NCI-H446 treated with DMSO at 0.1 percent for 48 hours (cell line): ENCODE results near the gene DISC1.
"Not testable (repeated sequence)": the region's sequence is repeated elsewhere in the genome, so short reads cannot be mapped to it uniquely, and the experiment has no call there.

ENCODE experiments used
- DNase-seq: peaks from one replicate; lab custom pipeline; 2025; lab: John Stamatoyannopoulos, UW

Gene DISC1

DNA sequence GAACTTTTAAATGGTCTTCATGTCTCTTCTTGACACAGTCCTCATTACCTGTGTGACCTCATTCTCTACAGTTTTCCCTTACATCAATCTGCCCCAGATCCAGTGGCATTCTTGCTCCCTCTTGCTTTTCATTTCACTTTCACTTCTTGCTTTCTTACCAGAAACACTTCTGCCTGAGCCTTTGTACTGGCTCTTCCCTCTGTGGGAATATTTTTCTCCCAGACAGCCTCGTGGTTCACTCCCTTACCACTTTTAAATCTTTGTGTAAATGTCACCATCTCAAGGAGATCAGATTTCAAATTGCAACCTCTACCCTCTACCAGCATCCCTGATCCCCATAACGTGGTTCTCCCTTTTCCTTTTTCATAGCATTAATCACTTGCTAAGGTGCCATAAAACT, 73.2 kb downstream of the DISC1 start:
- no peak for DNase-seq

DNA sequence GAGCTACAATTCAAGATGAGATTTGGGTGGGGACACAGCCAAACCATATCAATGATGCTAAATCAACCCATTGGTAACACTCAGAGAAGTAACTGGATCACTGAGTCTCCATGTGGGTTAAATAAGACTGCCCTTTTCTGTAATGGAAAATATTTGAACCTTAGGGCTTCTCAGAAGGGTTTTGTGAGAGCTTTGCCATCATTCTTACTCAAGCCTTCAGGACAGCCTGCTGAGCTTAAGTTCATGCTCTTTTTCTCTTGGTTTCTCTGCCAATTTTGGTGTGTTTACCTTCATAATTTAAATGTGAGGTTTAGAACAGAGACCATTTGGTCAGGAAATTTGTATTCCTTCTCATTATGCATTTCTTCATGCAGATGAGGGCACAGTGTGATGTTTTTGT, 74.7 kb downstream of the DISC1 start:
- DNase-seq, result no peak

DNA sequence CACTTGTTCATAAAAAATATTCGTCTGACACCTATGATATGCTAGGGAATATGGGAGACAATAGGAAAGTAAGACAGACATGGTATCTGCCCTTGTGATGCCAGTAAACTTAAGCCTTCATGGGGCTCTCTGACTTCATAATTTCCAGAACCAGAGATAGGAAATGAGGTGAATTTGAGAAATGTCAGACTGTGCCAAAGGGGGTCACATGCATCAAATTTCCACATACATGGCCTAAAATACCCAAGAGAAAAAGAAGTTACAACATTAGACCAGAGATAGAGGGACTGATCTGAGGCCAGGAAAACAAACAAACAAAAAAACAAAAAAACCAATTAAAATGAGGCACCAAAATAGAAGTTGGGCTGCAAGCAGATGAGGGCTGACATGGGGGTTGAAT, 75.7 kb downstream of the DISC1 start:
- no peak for DNase-seq

DNA sequence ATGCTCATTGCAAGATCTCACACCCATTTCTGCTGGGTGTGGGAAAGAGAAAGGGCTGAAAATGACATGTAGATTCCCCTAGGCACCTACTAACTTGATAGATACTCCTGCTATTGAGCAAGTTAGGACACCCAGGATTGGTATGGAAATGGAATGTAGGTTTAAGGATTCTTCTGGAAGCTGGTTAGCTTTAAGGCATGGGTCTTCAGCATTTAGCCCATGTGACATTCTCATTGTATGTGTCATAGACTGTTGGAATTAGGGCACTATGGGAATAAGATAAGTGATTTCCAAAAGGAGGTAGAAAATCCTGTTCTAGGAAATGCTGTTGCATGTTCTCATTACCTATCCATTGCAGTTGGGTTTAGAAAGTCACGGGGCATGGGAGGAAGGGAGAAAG, 76.2 kb downstream of the DISC1 start:
- DNase-seq, result no peak

DNA sequence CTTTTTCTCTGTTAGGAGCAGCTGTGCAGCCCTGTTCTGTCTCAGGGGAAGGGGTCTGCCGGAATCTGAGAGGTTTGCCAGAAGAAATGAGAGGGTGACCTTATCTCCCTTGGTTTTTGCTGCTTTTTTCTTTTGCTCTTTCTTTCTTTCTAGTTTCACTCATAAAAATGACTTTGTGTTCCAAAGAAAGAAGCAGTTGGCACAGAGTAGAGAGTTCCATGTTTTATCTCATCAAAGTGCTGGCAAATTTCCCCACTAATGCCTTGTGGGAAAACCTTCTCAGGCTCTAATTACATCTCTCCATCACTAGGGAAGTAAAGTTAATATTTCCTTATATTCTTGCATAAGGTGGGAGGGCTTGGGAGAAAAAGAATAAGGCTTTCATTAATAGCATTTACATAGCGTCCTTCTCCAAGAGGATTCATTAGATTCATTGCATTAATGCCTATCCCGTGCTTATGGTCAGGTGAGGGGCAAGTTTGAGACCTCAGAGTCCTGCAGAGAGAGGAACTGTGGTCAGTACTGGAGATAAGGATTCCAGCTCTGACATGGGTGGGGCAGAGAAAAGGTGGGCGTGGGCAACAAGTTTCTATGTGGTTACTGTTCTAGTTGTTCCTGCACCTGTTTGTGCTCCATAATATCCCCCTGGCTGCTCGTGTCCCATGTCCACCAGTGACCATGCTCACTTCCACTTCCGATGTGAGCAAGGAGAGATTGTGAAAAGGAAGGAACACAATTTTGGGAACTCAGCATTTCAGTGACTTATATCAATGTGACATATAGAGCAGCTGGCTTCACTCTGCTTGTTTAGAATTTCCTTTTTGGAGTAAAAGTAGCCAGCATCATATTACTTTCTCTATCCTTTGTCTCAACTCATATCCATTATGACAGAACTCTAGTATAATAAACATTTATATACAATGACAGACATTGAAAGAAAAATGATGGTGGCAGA, 79.5 kb downstream of the DISC1 start:
- DNase-seq, result peak; percentile 34

DNA sequence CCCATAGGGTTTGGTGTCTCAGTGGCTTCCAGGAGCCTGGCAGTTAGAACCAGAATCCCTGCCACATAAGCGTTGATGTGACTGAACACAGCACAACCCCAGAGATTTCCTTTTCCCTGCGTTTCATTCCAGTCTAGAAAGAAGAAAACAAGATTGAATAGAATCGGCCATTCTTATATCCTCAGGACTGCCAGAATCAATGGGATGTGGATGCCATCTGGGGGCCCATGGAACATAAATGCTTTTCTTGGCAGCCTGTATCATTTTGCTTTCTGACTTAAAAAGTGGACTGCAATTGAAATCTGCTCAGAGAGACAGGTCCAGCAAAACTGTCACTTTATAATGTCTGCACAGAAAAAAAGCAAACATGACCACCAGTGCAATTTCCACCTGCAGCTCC, 80.3 kb downstream of the DISC1 start:
- DNase-seq, result no peak

DNA sequence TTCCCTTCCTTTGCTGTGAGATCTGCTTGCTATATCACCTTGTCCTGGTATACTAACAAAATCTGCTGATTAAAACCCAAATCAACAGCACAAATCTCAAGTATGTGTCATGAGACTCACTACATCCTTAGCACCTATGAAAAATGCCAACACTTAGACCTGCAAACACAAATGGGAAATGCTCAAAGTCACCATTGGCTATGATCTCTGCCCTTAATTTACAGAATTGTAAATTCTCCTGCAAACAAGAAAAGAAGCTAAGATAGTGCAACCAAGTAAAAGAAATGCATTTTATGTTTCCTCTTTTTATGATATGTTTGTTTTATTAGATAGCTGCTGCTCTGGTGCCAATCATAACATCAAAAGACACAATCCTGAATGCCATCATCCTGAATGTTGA, 80.8 kb downstream of the DISC1 start:
- no peak for DNase-seq

DNA sequence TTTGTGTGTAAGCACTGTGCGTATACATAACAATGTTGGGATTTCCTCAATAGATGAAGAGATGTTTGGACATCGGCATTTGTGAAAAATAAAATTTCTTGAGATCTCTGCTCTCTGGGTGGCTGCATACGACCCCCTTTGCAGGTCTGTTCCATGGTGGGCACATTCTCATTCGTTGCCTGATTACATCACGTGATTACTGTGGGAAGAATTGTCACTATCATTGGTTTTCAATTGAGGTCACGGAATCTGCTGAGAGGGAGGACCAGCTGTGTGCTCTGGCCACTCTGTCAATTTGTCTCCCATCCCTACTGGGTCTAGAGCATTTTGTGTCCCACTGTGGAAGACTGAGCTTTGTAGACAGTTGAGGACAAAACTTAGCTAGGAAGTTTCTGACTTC, 81.8 kb downstream of the DISC1 start:
- DNase-seq, result no peak

DNA sequence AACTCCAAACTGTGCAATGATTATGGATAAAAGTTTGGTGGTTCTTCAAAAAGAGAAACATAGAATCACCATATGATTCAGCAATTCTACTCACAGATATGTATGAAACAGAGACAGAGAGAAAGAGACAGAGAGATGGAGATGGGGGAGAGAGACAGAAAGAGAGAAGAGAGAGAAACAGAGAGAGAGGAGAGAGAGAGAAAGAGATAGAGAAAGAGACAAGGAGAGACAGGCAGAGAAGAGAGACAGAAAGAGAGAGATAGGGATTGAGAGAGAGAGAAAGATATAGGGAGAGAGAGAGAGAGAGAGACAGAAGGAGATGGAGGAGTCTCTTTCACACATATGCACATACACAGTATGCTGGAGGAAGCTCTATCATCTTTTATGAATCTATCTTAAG, 87.8 kb downstream of the DISC1 start:
- no peak for DNase-seq

DNA sequence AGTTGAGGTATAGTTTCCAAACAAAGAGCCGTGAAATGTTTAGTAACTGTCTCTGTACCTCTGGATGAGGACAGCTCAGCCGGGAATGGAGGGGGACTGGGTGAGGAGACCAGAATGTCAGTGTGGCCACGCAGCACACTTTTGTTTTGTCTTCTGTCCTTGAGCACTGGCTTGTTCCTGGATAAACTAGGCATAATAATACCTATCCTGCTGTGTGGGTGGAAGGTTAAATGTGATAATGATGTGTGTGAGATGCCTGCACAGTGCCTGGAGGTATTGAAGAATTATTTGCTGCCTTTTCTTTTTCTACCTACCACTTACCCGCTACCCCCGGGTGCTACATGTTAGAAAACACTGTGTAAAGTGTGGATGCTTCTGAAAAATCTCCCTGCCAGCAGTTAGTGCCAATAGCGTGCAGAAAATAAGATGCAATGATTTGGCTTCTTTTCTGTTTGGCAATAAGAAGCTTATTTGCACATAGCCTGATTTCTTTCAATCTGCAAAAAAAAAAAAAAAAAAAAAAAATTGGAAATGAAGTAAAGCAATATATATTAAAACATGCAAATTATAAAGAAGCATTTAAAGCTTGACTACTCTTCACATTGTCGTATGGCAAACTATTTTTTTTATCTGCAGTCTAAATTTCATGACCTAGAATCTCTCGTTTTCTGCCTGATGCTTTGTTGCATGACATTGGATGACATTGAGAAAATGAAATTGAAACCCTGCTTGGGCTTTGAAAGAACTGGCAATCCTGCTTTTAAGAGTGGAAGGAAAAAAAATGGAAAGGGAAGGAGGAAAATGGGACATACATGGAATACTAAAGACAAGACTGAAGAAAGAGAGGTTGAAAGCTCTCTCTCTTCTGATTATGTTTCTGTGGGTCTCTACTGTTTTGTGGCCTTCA, 89.5 kb downstream of the DISC1 start:
- DNase-seq, result no peak

DNA sequence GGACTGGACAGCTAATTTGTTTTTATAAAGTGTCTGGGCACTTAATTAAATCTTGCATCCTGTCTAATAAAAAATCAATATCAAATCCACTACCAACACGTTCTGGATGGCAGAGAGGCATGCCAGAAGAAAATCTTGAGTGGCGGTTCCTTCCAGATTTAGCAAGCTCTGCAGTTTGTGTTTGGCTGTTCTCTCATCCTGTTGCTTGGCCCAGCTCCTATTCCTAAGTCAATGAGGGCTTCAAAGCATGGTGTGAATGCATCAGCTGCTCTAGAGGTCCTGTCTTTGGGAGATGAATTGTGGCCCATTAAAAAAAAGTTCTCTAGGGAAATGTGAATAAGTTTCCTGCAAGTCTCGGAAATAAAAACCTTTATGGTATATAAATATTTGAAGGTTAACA, 90.3 kb downstream of the DISC1 start:
- no peak for DNase-seq

DNA sequence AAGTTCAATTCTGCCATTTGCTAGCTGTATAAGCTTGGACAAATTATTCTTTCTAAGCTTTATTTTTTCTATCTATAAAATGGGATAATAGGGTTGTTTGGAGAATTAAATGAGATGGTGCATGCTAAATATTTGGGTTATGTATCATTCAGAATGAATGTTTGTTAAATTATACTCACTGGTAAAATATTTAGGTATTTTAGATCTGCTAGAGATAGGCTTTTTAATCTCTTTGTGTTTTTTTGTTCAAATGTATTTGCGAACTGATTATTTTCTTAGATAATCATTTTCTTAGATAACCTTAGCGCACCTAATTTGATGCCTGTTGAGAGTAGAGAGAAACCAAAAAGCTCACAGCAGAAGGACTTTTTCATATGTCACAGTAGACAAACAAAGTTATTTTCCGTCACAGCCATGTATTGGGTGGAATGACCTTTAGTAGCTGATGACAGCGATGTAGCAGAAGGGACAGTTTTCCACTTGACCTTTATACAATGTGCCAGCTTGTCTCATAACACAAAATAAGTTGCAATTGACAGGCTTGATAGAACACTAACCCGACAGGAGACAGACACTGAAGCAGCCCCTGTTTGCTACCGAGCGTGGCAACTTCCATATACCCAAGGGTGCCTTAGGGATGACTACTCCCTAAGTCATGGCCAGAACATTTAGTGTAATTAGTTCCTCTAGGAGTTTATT, 93.0 kb downstream of the DISC1 start:
- DNase-seq, result no peak

DNA sequence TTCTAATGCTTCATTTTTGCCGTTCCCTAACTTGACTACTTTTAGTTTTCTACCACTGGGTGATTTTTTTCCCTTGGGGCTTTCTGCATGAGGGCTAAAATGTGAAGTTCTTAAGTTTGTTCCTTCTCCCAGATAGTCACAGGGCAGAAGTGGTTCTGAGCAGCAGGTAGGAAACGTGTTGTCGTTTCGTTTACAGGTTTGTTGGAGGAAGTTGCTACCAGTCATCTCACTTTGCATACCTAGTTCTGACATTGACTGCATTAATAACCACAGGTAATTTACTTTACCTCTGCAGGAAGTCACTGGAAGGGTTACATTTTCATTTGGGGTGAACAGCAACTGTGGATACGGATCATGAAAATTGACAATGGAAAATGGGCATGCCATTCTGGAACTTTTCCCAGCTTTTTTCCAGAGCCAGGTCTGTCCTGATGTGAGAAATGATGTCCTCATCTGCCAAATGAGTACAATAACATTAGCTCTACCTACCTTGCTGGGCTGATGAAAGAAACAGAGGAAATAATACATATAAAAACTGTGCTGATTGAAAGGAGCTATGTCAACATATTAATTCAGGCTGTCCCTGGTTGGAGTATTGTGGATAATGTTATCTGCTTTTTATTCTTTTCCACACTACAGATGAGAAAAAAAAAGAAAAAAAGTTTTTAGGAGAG, 94.2 kb downstream of the DISC1 start:
- no peak for DNase-seq

DNA sequence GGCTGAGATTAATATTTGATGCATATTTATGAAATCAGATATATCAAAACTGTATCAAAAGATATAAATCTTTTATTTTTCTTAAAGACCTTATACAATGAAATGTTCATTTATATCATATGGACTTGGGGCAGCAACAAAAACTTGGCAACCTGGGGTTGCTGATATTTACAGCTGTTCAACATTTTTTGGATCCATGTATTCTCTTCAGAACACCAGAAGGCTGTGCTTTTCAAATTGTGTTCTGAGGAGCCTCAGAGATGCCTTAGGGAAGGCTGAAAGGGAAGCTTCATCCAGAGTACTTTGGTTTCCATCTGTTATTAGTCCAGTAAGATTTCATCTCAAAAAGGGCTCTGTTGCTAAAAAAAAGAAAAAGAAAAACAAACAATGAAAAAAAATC, 94.8 kb downstream of the DISC1 start:
- DNase-seq, result no peak

DNA sequence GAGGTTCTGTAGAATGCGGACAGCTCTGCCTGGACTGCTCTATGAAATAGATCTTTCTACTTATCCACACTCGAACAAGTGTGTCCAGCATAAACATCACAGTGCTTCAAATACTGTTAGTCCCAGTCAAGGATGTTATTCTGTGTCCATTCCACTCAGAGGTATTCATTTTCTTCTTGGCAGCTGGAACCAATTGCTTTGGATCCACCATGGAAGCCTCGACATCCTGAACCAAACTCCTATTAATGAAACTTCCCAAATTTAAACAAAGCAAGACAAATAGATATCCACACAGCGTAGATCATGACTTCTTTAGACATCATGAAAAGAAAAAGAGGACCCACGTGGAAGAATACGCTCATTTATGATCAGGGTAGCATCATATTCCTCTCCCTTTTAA, 95.8 kb downstream of the DISC1 start:
- no peak for DNase-seq

DNA sequence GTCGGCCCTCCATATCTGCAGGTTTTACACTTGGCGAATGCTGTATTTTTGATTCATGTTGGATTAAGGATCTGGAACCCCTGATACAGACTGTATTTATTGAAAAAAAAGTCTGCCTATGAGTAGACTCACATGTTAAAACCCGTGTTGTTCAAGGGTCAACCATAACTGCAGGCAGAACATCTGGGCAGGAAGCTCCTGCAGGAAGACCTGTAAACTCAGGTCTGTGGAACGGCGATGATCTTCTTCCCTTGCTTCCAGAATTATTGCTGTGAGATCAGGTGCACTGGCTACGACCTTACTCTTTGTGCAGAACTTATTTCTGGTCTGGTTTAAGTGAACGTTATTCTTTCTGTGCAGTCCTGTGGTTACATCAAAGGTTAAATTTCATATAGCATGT, 96.6 kb downstream of the DISC1 start:
- DNase-seq, result no peak

DNA sequence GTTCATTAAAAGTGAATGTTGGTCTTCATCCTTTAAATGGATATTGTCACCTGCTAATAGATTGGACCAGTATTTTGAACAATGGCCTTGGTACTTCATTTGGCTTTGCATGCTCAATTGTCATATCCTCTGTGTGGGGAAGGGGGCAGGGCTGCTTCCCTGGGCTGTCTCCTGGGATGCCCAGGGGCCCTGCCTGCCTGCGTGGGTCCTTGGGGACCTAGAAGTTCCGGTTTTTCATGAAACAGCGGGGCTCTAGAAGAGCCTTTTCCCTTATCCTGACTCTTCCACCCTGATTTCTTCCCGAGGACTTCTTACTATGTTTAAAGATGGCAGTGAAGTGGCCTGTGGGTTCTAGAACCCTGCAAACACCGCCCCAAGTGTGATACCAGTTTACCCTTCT, 97.5 kb downstream of the DISC1 start:
- DNase-seq, result no peak

DNA sequence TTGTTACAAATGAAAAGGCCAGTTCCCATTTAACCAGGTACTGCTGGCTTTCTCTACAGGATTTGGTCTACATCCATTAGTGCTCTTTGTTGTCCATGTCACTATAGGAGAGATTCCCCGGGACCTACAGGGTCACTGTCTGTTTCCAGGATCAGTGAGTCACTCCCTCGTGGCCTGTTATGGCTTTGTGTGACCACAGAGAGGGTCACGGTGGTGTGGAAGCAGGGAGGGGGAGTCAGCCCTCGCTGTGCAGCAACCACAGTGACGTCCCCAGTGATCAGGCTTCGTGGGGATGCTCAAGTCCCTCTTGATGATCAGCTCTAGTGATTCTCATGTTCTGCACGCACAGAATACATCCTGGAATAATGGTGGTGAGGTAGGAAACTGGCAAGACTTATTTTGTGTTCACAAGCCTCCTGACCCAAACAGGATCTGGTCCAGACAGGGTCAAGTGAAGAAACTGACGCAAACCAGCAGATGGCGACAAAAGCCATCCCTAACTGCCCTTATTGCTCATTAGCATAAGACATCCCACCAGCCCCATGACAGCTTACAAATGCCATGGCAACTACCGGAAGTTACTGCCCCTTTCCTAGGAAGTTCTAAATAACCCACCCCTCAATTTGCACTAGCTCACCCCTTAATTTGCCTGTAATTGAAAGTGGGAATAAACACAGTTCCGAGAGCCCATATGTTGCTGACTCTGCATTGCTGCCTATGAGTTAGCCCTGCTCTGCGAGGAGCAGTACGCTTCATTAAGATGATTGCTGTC, 98.5 kb downstream of the DISC1 start:
- peak; percentile 57 for DNase-seq

DNA sequence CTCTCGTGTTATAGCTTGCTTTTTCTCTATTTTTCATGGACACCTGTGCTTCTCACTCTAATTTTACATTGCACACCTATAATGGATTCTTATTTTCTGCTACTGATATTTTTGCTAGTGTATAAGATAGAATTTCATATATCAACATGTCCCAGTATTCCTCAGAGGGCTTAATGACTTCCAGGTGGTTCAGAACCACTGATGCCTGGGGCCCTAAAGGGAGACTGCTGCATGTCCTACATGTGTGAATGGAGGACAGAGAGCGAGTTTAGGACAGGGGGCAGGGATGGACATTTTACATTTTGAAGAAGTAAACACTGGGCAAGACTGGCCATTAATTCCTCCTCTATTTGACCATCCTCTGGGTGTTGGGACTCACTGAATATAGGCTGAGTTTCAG, 100.6 kb downstream of the DISC1 start:
- DNase-seq, result no peak

DNA sequence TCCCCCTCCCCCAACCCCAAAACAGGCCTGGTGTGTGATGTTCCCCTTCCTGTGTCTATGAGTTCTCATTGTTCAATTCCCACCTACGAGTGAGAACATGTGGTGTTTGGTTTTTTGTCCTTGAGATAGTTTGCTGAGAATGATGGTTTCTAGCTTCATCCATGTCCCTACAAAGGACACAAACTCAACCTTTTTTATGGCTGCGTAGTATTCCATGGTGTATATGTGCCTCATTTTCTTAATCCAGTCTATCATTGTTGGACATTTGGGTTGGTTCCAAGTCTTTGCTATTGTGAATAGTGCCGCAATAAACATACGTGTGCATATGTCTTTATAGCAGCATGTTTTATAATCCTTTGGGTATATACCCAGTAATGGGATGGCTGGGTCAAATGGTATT, 102.4 kb downstream of the DISC1 start:
- DNase-seq, result not testable (repeated sequence)

DNA sequence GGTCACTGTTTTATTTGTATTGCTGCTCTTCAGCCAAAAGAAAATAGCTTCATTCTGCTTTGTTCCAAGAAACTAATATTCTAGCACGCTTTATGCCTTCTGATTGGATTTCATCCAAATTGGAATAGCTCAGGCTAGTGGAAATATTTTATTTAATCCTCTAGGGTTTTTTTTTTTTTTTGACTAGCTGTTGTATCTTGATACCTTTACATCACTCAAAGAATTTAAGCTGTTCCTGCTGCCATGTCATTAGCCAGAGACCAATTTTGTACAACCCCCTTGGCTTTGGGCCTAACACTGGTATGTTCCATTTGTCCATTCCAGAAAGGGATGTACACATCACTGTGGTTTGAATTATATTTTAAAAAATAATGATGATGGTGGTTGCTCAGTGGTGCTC, 103.0 kb downstream of the DISC1 start:
- peak; percentile 84 for DNase-seq
